COLO668 (cell line): Measurements from ENCODE around the gene TCF7.

ENCODE experiments used
- DNase-seq: peaks from one replicate; lab custom pipeline; 2025; ENCODE audit not compliant: unreplicated experiment; lab: John Stamatoyannopoulos, UW

Gene TCF7

DNA sequence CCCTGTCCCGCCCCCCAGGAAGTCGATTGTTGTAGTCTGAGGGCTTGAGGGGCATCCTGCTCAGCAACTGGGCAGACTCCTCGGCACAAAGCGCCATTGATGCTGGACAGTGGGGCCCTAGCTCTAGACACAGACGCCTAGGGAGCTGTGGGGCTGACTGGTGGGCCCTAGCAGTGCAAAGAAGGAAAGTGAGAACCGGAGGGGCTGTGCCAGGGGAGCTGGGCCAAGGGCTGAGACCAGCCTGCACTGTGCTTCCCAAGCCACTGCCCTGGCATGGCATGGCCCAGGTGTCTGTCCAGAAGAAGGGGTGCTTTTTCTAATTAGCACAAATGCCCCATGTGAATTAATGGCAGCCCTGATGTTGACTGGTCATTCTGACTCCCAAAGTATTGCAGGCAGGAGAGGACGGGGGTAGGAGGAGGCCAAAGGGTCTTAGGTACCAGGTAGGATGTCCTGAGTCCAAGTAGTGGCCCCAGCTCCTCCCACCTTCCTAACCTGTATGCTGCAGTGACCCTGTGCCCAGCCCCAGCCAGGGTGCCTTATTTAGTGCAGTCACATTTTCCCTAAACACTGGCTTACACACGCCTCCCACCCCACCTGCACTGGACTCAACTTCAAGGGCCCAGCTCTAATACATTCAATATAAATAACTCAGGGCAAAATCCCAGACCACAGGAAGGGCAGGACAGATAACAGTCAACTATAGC, 15.9 kb downstream of the TCF7 start:
- no peak for DNase-seq

DNA sequence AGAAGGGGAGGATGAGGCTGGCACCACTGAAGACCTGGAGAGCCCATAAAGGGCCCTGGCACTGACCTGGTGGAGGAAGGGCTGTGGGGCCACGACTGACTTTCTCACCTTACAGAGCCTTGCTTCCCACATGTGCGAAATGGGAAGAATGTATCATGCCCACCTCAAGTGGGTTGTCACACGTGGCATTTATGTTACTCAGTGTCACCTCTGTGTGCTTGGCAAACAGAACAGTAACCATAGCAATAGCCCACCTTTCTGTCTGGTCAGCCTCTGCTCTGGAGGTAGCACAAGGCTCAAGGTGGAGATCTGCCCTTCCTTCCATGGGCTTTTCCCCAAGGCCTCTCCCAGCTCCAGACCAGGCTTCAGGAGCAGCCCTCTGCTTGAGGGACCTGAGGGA, 16.7 kb downstream of the TCF7 start:
- DNase-seq = no peak

DNA sequence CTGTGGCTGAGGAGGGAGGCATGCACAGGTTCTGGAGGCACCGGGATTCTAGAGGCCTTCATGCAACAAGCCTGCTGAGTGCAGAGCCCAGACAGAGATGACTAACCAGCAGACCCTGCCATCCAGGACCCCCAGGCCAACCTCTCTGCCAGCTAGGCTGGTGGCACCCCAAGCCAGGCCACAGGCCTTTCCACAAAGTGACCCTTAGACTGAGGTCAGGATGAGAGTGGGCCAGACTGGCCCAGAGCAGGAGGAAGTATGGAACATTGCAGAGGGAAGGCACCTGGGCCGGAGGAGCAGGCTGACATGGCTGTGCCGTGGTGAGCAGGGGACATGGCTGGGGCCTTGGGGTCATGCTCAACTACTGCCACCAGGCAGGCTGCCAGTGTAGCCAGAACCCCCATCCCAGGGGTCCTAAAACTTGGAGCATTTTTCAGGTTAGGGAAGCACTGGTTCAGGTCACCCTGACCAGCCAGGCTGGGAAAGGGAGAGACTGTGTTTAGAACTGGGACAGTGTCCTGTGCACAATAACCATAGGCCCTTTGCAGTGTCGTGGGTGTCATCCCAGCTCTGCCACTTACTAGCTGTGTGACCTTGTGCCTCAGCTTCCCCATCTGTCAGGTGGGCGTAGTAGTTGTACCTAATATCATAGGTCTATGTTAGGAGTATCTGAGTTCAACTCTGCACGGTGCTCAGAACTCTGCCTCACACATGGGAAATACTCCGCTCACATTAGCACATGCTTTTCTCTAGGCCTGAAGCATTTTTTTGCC, 17.3 kb downstream of the TCF7 start:
- no peak for DNase-seq

DNA sequence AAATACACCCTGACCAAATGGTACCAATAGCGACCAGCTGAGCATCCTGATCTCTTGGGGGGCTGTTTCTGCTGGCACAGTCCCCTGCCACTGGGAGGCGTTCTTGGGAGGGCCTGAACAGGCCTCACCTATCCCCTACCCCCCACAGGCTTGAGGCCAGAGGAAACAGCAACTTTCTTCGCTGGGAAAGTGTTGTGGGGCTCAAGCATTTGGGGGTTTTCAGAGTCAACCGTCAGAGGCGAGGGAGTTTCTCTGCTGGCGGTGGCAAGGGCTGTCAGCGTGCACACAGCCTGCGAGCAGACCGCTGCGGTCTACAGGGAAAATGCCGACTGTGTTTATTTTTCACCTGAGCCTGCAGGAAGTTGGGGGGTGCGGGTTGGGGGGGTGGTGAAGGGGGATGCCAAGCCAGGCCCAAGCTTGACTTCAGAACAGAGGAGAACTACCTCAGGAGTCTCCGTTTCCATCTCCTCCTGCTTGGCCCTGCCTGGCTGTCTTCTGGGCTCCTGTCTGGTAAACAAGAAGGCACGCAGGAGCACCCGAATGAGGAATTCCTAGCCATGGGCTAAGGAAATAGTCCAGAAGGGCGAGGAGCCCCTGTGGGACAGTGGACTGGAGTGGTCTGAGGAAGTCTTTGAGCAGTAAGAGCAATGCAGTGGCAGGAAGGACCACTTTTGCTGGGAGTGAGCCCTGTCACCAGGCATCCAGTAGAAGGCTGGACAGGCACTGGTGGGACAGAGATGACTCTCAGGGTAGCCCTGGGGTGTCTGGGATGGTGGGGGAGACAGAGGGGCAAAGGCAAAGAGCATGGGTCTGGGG, 18.1 kb downstream of the TCF7 start:
- no peak for DNase-seq

DNA sequence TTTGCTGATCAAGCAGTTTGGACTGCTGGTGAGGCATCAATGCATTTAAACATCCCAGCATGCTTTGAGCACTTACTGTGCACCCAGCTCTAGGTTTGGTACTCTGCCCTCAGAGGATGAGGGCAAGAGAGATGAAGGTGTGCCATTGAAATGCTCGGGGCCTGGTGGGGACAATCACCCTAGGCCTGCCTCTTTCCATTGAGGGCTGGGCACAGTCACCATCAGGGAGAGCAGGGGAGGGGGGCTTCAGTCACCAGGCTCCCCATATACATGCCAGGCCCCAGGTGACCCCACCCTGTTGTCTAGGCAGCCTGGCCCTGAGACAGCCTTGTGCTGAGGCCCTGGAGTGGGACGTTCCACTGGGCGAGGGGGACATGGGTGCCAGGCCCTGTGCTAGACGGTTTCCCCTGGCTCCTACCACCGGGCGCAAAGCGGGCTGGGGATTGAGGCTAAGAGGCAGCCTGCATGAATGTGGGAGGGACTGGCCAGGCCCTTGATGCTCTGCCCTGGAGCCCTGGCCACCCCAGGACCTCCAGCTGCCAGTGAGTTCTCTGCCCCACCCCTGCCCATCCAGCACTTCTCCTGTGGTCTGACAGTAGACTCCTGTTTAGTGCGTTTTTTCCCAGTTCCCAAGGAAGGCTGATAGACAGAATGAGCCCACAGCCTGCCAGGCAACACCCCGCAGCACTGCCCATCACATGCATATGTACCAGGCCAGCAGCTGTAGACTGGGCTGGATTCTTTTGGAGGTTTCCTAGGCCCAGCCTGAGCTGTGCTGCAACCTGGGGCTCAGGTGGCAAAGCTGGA, 18.9 kb downstream of the TCF7 start:
- DNase-seq = no peak

- no peak for DNase-seq
Observed at GRCh38 chr5:134133995-134134541, 19.6 kb downstream of the TCF7 start.

GRCh38 chr5:134135091-134135655, 20.7 kb downstream of the TCF7 start:
- no peak for DNase-seq

- DNase-seq = no peak
Observed at GRCh38 chr5:134136221-134136631, 21.7 kb downstream of the TCF7 start.

- DNase-seq = no peak
Observed at GRCh38 chr5:134136771-134137170, 22.3 kb downstream of the TCF7 start.

GRCh38 chr5:134138416-134139376, 24.2 kb downstream of the TCF7 start:
- DNase-seq = no peak

DNA sequence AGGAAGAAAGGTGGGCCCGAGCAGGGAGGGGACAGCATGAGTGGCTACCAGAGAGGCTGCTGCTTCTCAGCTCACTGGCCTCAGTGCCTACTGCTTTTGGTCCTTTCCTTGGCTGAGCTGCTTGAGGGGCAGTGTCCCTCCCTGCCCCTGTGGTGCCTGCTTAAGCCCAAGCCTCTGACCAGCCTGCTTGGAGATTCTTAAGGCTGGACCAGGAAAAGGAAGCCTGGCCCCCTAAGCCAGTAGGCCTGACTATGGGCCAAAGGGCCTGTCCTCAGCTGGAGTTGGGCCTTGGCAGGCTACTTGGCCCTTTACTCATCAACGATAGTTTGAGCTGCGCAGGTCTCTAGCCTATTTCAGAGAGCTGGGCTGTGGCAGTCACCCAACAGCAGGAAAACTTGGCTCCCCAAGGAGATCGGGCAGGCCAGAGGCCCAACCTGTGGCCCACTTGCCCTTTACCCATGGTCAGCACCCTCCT, 24.9 kb downstream of the TCF7 start:
- no peak for DNase-seq

GRCh38 chr5:134139891-134140469, 25.5 kb downstream of the TCF7 start:
- DNase-seq = no peak

DNA sequence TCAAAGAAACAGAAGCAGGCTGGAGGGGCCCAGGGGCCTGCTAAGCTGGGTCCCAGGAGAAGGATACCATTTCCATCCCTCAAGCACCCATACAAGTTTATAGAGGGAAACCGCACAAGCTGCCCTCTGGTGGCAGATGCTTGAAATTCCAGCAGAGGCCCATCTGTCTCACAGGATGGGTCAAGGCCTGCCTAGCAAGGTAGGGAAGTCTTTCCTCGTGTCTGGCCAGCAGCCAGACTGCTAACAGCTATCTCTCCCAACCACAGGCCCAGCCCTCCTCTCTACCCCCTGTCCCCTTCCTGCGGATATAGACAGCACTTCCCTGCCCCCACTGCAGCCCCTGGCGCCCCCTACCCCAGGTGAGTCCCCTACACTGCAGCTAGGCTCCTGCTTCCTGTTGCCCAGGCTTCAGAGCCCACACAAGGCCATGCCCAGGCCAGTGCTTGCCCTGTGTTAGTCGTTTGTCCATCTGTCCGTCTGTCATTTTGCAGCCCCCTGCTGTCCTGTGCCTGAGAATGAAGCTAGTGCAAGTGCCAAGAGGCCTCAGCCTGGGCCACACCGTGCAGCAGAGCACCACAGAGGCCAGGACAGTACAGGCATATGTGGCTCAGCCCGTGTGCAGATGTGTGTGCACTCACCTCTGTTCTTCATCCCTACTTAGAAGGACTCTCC, 26.2 kb downstream of the TCF7 start:
- peak; percentile 46 for DNase-seq

GRCh38 chr5:134141331-134142050, 27.0 kb downstream of the TCF7 start:
- no peak for DNase-seq

DNA sequence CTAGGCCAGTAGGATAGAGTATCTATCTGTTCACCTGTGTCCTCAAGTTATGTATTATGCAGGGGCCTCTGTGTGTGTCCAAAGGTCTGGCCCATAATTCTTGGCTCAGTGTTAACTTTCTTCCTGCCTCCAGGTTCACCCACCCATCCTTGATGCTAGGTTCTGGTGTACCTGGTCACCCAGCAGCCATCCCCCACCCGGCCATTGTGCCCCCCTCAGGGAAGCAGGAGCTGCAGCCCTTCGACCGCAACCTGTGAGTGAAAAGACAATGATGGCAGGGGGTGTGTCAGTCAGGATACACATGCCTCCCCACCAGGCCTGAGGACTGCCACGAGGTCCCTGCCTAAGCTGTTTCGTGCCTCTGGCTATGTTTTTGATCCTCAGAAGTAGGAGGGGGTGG, 27.6 kb downstream of the TCF7 start:
- no peak for DNase-seq

DNA sequence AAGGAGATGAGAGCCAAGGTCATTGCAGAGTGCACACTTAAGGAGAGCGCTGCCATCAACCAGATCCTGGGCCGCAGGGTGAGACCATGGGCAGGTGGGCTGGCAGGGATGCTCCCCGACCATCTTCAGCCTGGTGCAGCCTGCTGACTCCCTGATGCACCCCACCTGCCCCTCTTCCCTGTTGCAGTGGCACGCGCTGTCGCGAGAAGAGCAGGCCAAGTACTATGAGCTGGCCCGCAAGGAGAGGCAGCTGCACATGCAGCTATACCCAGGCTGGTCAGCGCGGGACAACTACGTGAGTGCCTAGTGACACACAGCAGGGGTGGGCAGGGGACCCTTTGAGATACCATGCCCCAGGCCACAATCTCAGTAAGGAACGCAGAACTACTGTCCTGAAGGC, 28.3 kb downstream of the TCF7 start:
- DNase-seq = no peak

DNA sequence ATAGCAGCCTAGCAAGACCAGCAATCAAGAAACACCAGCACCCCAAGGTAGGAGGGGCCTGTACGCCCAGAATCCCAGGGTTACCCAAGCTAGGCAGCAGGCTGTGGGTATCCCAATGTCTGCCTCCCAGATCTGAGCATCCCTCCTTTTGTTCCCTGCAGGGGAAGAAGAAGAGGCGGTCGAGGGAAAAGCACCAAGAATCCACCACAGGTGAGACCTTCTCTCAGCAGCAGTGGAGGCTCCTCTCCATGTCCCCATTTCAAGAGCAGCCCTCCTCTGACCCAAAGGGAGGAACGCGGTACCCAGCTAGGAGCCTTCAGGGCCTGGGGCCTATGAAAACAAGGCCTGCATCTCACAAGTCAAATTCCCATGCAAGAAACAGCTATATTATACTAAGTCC, 28.9 kb downstream of the TCF7 start:
- no peak for DNase-seq
